Measurements from ENCODE around the gene SFMBT1. TPM values are rescaled to one million over a fixed set of nuclear protein-coding genes. Genes with fewer than 3 reads are reported as not detected.

Gene SFMBT1
- total RNA-seq, 2 experiments from 2014 or later = 12.9 to 18.1 TPM

- Histone ChIP-seq H2AFZ (ENCODE audit: low read length) (no peak overlapping the region), H3K9me3 (ENCODE audit: low read length) (no peaks in the 10 kb centered on the region), H3K4me2 (ENCODE audit: low read length) (no peak overlapping the region), H4K20me1 (ENCODE audit: insufficient read depth, low read length) (0 out of 2 replicates have a peak, but pooled peaks cover 9% of the 10 kb centered on the region), H3K36me3 (ENCODE audit: insufficient read depth, low read length) (peaks cover 5% of the 10 kb centered on the region; the same call in 1 of the 2 replicates), H3K4me3 (ENCODE audit: low read depth, low read length, poor library complexity, severe bottlenecking) (no peak overlapping the region), H3K27ac (ENCODE audit: low read depth, low read length, poor library complexity, severe bottlenecking) (no peak overlapping the region), H3K79me2 (ENCODE audit: insufficient read depth, low read depth, low read length) (peaks cover 5% of the 10 kb centered on the region; the same call in 1 of the 2 replicates), H3K9me2 (ENCODE audit: insufficient read depth, low read length) (no peaks in the 10 kb centered on the region), H3K4me1 (ENCODE audit: insufficient read depth, low read length, poor library complexity, severe bottlenecking) (peaks cover 19% of the 10 kb centered on the region)
- ChIA-PET CTCF (ENCODE audit: unreplicated experiment) (no interaction called here), POLR2A (no interaction called here)
- DNase-seq (ENCODE audit: low spot score) = no peak
- no TSS peak for BruUV-seq (replicated peaks)
- TF ChIP-seq EZH2phosphoT487 (IDR thresholded peaks at IDR 0.05; ENCODE audit: borderline replicate concordance, low read depth, low read length) = no peak
- TF ChIP-seq CTCF (conservative IDR thresholded peaks at IDR 0.05; ENCODE audit: low read length) = no peak
- intact Hi-C loops (cut with micrococcal nuclease; ENCODE audit: unreplicated experiment) = no loop called here
These were observed 151.1 kb downstream of the SFMBT1 start for GRCh38 chr3:52894756-52895155.

- no TSS peak for BruUV-seq (replicated peaks)
- no peak for DNase-seq (ENCODE audit: low spot score)
- Histone ChIP-seq H3K36me3 (ENCODE audit: insufficient read depth, low read length) (peaks cover 5% of the 10 kb centered on the region; the same call in 1 of the 2 replicates), H3K27ac (ENCODE audit: low read depth, low read length, poor library complexity, severe bottlenecking) (no peak overlapping the region), H3K9me3 (ENCODE audit: low read length) (no peaks in the 10 kb centered on the region), H3K4me2 (ENCODE audit: low read length) (no peak overlapping the region; the same call in 1 of the 2 replicates), H2AFZ (ENCODE audit: low read length) (no peak overlapping the region), H3K4me1 (ENCODE audit: insufficient read depth, low read length, poor library complexity, severe bottlenecking) (peaks cover 19% of the 10 kb centered on the region), H3K79me2 (ENCODE audit: insufficient read depth, low read depth, low read length) (peaks cover 5% of the 10 kb centered on the region; the same call in 1 of the 2 replicates), H3K4me3 (ENCODE audit: low read depth, low read length, poor library complexity, severe bottlenecking) (no peak overlapping the region), H4K20me1 (ENCODE audit: insufficient read depth, low read length) (0 out of 2 replicates have a peak, but pooled peaks cover 9% of the 10 kb centered on the region), H3K9me2 (ENCODE audit: insufficient read depth, low read length) (no peaks in the 10 kb centered on the region)
- ChIA-PET CTCF (ENCODE audit: unreplicated experiment) (no interaction called here), POLR2A (interaction anchor here (0.7 kb wide), 1 partner anchor 153 kb away, joined by 8 read pairs; no protein-coding TSS in a partner anchor)
- intact Hi-C loops (cut with micrococcal nuclease; ENCODE audit: unreplicated experiment) = no loop called here
- TF ChIP-seq CTCF (conservative IDR thresholded peaks at IDR 0.05; ENCODE audit: low read length) (no peak), EZH2phosphoT487 (IDR thresholded peaks at IDR 0.05; ENCODE audit: borderline replicate concordance, low read depth, low read length) (no peak)
These were observed 152.2 kb downstream of the SFMBT1 start for GRCh38 chr3:52893723-52894122.

GRCh38 chr3:52892625-52893311 lies 153.1 kb downstream of the SFMBT1 start:
- no peaks in the 10 kb centered on the region for H3K9me3 ChIP-seq (ENCODE audit: low read length)
- no peak overlapping the region for H2AFZ ChIP-seq (ENCODE audit: low read length)
- CTCF ChIA-PET (ENCODE audit: unreplicated experiment) = no interaction called here
- H3K27ac ChIP-seq (ENCODE audit: low read depth, low read length, poor library complexity, severe bottlenecking) = no peak overlapping the region
- BruUV-seq (replicated peaks) = no TSS peak
- H3K4me1 ChIP-seq (ENCODE audit: insufficient read depth, low read length, poor library complexity, severe bottlenecking) = peaks cover 16% of the 10 kb centered on the region
- H3K36me3 ChIP-seq (ENCODE audit: insufficient read depth, low read length) = peaks cover 5% of the 10 kb centered on the region; the same call in 1 of the 2 replicates
- H4K20me1 ChIP-seq (ENCODE audit: insufficient read depth, low read length) = 0 out of 2 replicates have a peak, but pooled peaks cover 9% of the 10 kb centered on the region
- TF ChIP-seq EZH2phosphoT487 (IDR thresholded peaks at IDR 0.05; ENCODE audit: borderline replicate concordance, low read depth, low read length) = no peak
- TF ChIP-seq CTCF (conservative IDR thresholded peaks at IDR 0.05; ENCODE audit: low read length) = peak; percentile 47
- H3K9me2 ChIP-seq (ENCODE audit: insufficient read depth, low read length) = no peaks in the 10 kb centered on the region
- no peak for DNase-seq (ENCODE audit: low spot score)
- H3K4me2 ChIP-seq (ENCODE audit: low read length) = peak overlapping the region; percentile 23; the same call in 1 of the 2 replicates
- peaks cover 5% of the 10 kb centered on the region; the same call in 1 of the 2 replicates for H3K79me2 ChIP-seq (ENCODE audit: insufficient read depth, low read depth, low read length)
- intact Hi-C loops (cut with micrococcal nuclease; ENCODE audit: unreplicated experiment) = no loop called here
- no peak overlapping the region for H3K4me3 ChIP-seq (ENCODE audit: low read depth, low read length, poor library complexity, severe bottlenecking)
- POLR2A ChIA-PET = interaction anchor here (0.7 kb wide), 1 partner anchor 133 kb away, joined by 3 read pairs; no protein-coding TSS in a partner anchor

Data from OCI-LY7 (cell line).